ENCODE results near the gene FAM76A.

GRCh38 chr1:27806758-27807157 is 81.0 kb downstream of the FAM76A start:
- TF ChIP-seq ESRRG (CRISPR knock-in tag; IDR thresholded peaks at IDR 0.05) = no peak
- no peak for TF ChIP-seq OSR1 (CRISPR knock-in tag; IDR thresholded peaks at IDR 0.05)
- no peak for TF ChIP-seq ARNTL (CRISPR knock-in tag; IDR thresholded peaks at IDR 0.05; ENCODE audit: borderline replicate concordance, low read depth)
- TF ChIP-seq ZC3H10 (CRISPR knock-in tag; IDR thresholded peaks at IDR 0.05) = no peak
- no peak for TF ChIP-seq POU6F1 (CRISPR knock-in tag; IDR thresholded peaks at IDR 0.05; ENCODE audit: borderline replicate concordance, low read depth)
- TF ChIP-seq ZFP3 (CRISPR knock-in tag; IDR thresholded peaks at IDR 0.05) = no peak
- TF ChIP-seq GLIS3 (CRISPR knock-in tag; IDR thresholded peaks at IDR 0.05) = no peak
- TF ChIP-seq CREB5 (CRISPR knock-in tag; IDR thresholded peaks at IDR 0.05; ENCODE audit: low read depth) = no peak
- no peak for TF ChIP-seq ZFP30 (CRISPR knock-in tag; IDR thresholded peaks at IDR 0.05)
